Islet of Langerhans (tissue), 1 donor: ENCODE results near the gene RAET1E.
"Not testable (repeated sequence)": the region's sequence is repeated elsewhere in the genome, so short reads cannot be mapped to it uniquely, and the experiment has no call there.

ENCODE experiments used
- FAIRE-seq: peaks from one replicate; lab custom pipeline; 2011; peaks lifted over from hg19 to GRCh38; lab: Jason Lieb, UNC

Gene RAET1E

DNA sequence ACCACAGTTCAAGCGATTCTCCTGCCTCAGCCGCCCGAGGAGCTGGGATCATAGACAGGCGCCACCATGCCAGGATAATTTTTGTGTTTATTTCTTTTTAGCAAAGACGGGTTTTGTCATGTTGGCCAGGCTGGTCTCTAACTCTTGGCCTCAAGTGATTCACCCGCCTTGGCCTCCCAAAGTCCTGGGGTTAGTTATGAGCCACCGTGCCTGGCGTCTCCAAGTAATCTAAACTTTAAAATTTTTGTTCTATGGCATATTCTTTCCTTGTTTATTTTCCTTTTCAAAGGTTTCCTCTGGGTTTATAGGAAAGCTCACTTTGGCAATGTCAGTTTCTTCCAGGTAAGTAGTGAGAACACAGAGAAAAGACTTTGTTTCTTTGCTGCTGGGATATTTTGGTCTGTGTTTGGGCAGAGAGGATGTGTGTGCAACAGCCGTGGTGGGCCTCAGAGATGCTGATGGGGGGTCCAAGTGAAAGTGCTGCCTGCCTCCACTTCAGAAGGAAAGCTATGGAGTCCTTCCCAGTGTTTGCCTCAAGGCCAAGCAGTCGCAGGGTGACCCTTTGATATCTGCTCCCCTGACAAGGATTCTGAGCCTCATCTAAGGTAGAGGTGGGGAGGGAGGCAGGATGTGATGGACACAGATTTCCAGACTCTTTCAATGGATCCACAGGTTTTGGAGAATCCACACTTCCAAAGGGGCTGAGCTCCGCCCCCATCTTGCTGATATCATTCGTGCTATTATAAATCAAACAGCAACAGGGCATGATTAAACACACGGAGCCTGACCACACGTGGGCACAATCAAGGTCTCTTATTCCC lies 36.1 kb downstream of the RAET1E start:
- no peak for FAIRE-seq

- no peak for FAIRE-seq
Measured at GRCh38 chr6:149860834-149861602, 36.9 kb downstream of the RAET1E start.

DNA sequence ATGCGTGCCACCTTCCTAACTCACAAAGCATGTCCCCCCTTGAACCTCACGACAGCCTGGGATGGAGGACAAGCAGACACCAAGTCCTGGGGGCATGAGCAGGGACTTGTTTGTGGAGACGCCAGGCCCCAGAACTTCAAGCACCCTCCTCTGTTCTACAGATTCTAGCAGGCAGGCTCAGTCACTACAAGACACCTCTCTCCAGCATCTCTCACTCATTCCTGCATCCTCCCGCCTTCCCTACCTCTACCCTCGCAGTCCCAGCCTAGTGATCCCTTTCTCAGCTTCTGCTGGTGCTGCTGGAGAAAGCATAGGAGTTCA lies 37.4 kb downstream of the RAET1E start:
- no peak for FAIRE-seq

- FAIRE-seq: no peak
Measured at GRCh38 chr6:149859938-149860337, 38.0 kb downstream of the RAET1E start.

DNA sequence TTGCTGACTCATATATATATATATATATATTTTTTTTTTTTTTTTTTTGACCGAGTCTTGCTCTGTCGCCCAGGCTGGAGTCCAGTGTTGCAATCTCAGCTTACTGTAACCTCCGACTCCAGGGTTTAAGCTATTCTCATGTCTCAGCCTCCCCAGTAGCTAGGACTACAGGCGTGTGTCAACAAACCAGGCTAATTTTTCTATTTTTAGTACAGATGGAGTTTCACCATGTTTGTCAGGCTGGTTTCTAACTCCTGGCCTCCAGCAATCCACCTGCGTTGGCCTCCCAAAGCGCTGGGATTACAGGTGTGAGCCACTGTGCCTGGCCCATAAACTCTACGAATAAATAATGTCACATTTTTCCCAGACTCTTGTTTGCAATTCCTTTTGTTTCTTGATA lies 38.5 kb downstream of the RAET1E start:
- peak; percentile 45 for FAIRE-seq

- FAIRE-seq: no peak
Measured at GRCh38 chr6:149857541-149857940, 40.4 kb downstream of the RAET1E start.

GRCh38 chr6:149856256-149856994 lies 41.5 kb downstream of the RAET1E start:
- no peak for FAIRE-seq

GRCh38 chr6:149855741-149856140 lies 42.2 kb downstream of the RAET1E start:
- no peak for FAIRE-seq

DNA sequence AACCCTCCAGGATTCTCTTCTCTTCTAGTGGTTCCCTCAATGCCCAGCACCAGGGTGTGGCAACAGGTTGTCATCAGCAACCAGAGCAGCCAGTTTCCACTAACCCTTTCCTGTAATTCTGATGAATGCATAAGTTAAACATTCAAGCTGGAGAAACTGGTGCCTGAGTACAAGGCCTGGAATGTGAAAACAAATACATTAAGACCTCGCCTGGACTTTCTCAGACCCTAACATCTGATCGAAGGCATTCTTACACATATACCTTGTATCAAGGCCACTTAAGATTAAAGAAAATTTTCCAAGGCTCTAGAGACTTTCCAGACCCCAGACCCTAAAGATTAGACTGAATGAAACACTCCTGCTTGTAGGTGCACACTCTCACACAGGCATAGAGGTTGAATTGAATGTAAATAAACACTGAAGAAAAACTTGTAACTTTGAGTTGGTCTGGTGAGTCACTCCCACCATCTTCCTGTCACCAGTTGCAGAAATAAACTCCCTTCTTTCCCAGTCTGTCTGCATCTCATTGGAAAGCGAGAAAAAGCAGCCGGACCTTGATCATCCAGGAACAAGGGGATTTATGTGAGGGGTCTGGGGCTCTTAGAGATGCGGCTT lies 42.8 kb downstream of the RAET1E start:
- no peak for FAIRE-seq

GRCh38 chr6:149854532-149854931 lies 43.4 kb downstream of the RAET1E start:
- FAIRE-seq: no peak

DNA sequence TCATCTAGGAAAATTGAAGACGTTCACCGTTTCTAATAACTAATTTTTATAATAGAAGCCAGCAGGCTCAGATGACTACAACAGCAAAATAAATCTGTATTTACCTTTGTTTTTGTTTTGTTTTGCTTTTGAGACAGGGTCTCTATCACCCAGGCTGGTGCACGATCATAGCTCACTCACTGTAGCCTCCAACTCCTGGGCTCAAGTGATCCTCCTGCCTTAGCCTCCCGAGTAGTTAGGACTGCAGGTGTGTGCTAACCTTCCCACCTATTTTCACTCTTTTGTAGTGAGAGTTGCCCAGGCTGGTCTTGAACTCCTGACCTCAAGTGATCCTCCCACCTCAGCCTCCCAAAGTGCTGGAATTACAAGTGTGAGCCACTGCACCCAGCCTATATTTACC lies 43.9 kb downstream of the RAET1E start:
- not testable (repeated sequence) for FAIRE-seq

DNA sequence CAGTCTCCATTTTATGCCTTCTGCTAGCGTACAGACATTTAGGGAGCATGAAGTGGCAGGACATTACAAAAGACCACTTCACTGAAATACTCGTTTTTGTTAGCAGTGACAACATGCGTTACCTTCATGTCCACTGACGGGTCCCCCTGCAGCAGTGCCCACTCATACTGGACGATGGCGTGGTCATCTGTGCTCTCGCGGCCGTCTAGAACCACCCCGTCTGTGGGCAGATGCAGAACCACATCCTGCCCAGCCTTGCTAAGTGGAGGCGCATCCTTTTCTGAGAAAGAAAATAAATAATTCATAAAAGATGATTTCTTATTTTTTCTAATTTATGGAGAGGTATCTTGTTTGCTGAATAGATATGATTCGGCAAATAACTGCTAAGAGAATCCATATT lies 45.0 kb downstream of the RAET1E start:
- no peak for FAIRE-seq

GRCh38 chr6:149852180-149852579 lies 45.7 kb downstream of the RAET1E start:
- FAIRE-seq: no peak

DNA sequence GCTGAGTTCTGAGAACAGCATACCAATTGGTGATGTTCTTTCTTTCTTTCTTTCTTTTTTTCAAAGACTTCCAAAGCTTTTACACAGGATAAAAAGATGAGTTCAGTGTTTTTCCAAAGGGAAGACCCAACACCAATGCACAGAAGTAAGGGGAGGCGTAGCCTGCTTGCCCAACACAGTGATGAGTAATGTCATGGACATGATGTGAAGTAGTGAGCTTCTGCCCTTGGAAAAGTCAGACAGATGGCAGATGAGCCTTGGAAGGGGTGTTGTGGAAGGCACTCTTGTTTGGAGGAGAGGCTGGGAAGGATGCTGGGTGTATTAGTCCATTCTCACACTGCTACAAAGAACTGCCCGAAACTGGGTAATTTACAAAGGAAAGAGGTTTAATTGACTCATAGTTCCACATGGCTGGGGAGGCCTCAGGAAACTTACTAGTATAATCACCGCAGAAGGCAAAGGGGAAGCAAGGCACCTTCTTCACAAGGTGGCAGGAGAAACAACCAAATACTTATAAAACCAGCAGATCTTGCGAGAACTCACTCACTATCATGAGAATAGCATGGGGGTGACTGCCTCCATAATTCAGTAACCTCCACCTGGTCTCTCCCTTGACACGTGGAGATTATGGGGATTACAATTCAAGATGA lies 46.3 kb downstream of the RAET1E start:
- FAIRE-seq: no peak

- not testable (repeated sequence) for FAIRE-seq
Measured at GRCh38 chr6:149848343-149848742, 49.6 kb downstream of the RAET1E start.
